H1 (cell line): ENCODE results near the gene SLC1A3.

ENCODE experiments used
- CHD1 ChIP-seq: IDR thresholded peaks from 2 replicates; pipeline ENCODE4 v1.6.1; 2012; ENCODE audit warnings: low read depth, low read length, improper control_type of control experiment
- EP300 ChIP-seq, 2 experiments: IDR thresholded peaks; 1 replicate in 1 of 2; 2 replicates in 1 of 2; pipeline ENCODE4 v1.6.1; 2011 to 2012; ENCODE audit warnings: low read depth in 2 of 2, low read length in 2 of 2, mild to moderate bottlenecking in 2 of 2, borderline replicate concordance in 1 of 2, inconsistent platforms in 1 of 2, moderate library complexity in 1 of 2
- GTF2F1 ChIP-seq: IDR thresholded peaks from 2 replicates; pipeline ENCODE4 v1.6.1; 2012; ENCODE audit warnings: low read depth, low read length, improper control_type of control experiment, borderline replicate concordance
- JUN ChIP-seq: IDR thresholded peaks from 2 replicates; pipeline ENCODE4 v1.6.1; 2011; ENCODE audit warnings: low read depth, mild to moderate bottlenecking, improper control_type of control experiment, low read length
- POLR2A ChIP-seq, 2 experiments: IDR thresholded peaks; 1 replicate in 1 of 2; 2 replicates in 1 of 2; pipeline ENCODE4 v1.6.1; 2011; ENCODE audit warnings: low read depth in 2 of 2, low read length in 2 of 2, mild to moderate bottlenecking in 2 of 2; ENCODE audit errors: control extremely low read depth in 1 of 2
- SIN3A ChIP-seq, 2 experiments: IDR thresholded peaks in 1 of 2; conservative IDR thresholded peaks in 1 of 2; 2 replicates each; pipeline ENCODE4 v1.6.1; 2011 to 2012; ENCODE audit warnings: low read length in 2 of 2, improper control_type of control experiment in 1 of 2, low read depth in 1 of 2, mild to moderate bottlenecking in 1 of 2
- TEAD4 ChIP-seq: IDR thresholded peaks from 2 replicates; pipeline ENCODE4 v1.6.1; 2012; ENCODE audit warnings: low read depth, low read length, inconsistent platforms, mixed read lengths
- YY1 ChIP-seq: IDR thresholded peaks from 2 replicates; pipeline ENCODE4 v1.6.1; 2011; ENCODE audit warnings: low read depth, mild to moderate bottlenecking, low read length
- TF ChIP-seq, protein P1 (sequence below), 3 experiments: IDR thresholded peaks; 1 replicate in 2 of 3; 2 replicates in 1 of 3; pipeline versions ENCODE4 v1.5.1 to v1.6.1; 2011; ENCODE audit warnings: low read length in 3 of 3, mild to moderate bottlenecking in 3 of 3, inconsistent platforms in 2 of 3, low read depth in 1 of 3, moderate library complexity in 1 of 3; ENCODE audit not compliant: insufficient read depth in 1 of 3; ENCODE audit errors: control extremely low read depth in 1 of 3
- TF ChIP-seq, protein P2 (sequence below): IDR thresholded peaks from 2 replicates; pipeline ENCODE4 v1.6.1; 2012; ENCODE audit warnings: inconsistent platforms

DNA sequence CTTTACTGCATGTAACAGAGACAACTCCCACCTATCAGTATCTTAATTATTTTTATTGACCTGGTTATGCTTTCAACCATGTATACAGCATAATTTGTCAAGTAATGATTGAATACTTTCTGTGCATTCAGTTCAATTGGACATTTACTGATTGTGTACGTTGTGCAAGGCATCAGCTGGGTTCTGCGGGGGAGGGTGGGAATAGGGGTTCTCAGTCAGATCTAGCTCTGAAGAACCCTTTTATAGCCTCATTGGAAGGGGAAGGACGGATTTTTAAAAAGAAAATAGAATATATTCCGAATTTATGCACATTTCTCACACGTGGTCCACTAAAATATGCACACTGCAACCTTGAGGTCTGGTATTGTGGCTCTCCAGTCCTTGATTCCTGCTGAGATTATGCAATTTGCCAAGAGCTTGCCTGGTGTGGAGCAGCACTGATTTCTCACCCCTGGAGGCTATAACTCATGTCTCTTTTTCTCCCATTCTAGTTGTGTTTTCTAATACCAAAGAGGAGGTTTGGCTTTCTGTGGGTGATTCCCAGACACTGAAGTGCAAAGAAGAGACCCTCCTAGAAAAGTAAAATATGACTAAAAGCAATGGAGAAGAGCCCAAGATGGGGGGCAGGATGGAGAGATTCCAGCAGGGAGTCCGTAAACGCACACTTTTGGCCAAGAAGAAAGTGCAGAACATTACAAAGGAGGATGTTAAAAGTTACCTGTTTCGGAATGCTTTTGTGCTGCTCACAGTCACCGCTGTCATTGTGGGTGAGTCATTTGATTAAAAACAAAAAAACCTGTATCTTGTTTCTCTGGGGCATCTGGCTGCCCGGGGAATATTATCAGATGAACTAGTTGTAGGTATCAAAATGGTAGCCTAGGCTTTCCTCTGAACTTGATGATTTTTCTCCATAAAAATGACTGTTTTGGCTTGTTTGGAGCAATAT, 1.7 kb downstream of the SLC1A3 start:
- no peak for TF ChIP-seq POLR2A (IDR thresholded peaks at IDR 0.05; ENCODE audit: control extremely low read depth in 1 of 2, low read depth in 2 of 2, low read length in 2 of 2)
- TF ChIP-seq, protein P1, sequence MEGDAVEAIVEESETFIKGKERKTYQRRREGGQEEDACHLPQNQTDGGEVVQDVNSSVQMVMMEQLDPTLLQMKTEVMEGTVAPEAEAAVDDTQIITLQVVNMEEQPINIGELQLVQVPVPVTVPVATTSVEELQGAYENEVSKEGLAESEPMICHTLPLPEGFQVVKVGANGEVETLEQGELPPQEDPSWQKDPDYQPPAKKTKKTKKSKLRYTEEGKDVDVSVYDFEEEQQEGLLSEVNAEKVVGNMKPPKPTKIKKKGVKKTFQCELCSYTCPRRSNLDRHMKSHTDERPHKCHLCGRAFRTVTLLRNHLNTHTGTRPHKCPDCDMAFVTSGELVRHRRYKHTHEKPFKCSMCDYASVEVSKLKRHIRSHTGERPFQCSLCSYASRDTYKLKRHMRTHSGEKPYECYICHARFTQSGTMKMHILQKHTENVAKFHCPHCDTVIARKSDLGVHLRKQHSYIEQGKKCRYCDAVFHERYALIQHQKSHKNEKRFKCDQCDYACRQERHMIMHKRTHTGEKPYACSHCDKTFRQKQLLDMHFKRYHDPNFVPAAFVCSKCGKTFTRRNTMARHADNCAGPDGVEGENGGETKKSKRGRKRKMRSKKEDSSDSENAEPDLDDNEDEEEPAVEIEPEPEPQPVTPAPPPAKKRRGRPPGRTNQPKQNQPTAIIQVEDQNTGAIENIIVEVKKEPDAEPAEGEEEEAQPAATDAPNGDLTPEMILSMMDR (IDR thresholded peaks at IDR 0.05; ENCODE audit: control extremely low read depth in 1 of 3, insufficient read depth in 1 of 3, low read depth in 1 of 3, low read length in 3 of 3): no peak
- no peak for TF ChIP-seq JUN
- TF ChIP-seq EP300 (IDR thresholded peaks at IDR 0.05; ENCODE audit: borderline replicate concordance in 1 of 2, low read depth in 2 of 2, low read length in 2 of 2): no peak
- no peak for TF ChIP-seq SIN3A (conservative IDR thresholded peaks at IDR 0.05 in 1 of 2, IDR thresholded peaks at IDR 0.05 in 1 of 2; ENCODE audit: low read depth in 1 of 2, low read length in 2 of 2)
- no peak for TF ChIP-seq CHD1
- TF ChIP-seq, protein P2, sequence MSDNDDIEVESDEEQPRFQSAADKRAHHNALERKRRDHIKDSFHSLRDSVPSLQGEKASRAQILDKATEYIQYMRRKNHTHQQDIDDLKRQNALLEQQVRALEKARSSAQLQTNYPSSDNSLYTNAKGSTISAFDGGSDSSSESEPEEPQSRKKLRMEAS: no peak
- TF ChIP-seq YY1: no peak
- no peak for TF ChIP-seq GTF2F1
- no peak for TF ChIP-seq TEAD4
